ENCODE data around the gene NT5DC4.

Gene NT5DC4

GRCh38 chr2:112750560-112750843 lies 29.7 kb downstream of the NT5DC4 start:
- H3K27ac Mint-ChIP-seq: peak overlapping the region; percentile 75
- peak overlapping the region; percentile 34 for H3K4me3 Mint-ChIP-seq
- H3K4me1 Mint-ChIP-seq: peaks cover 29% of the 10 kb centered on the region
- peak; percentile 69 for ATAC-seq
- no peaks in the 10 kb centered on the region for H3K9me3 Mint-ChIP-seq
- DNase-seq (ENCODE audit: low spot score in 2 of 2): no peak
- H3K36me3 Mint-ChIP-seq: peaks cover 86% of the 10 kb centered on the region

GRCh38 chr2:112751451-112752197 lies 30.8 kb downstream of the NT5DC4 start:
- DNase-seq (ENCODE audit: low spot score in 2 of 2) (no peak), ATAC-seq (no peak)
- Mint-ChIP-seq H3K27ac (no peak overlapping the region), H3K36me3 (peaks cover 84% of the 10 kb centered on the region), H3K4me1 (peaks cover 36% of the 10 kb centered on the region), H3K4me3 (no peak overlapping the region), H3K9me3 (no peaks in the 10 kb centered on the region)

GRCh38 chr2:112752667-112753066 lies 31.8 kb downstream of the NT5DC4 start:
- H3K36me3 Mint-ChIP-seq: peaks cover 83% of the 10 kb centered on the region
- ATAC-seq (no peak), DNase-seq (ENCODE audit: low spot score in 2 of 2) (no peak)
- no peaks in the 10 kb centered on the region for H3K9me3 Mint-ChIP-seq
- no peak overlapping the region for H3K4me3 Mint-ChIP-seq
- peaks cover 36% of the 10 kb centered on the region for H3K4me1 Mint-ChIP-seq
- H3K27ac Mint-ChIP-seq: no peak overlapping the region

- DNase-seq (ENCODE audit: low spot score in 2 of 2): no peak
- no peaks in the 10 kb centered on the region for H3K9me3 Mint-ChIP-seq
- H3K27ac Mint-ChIP-seq: no peak overlapping the region
- no peak for ATAC-seq
- H3K4me1 Mint-ChIP-seq: peaks cover 36% of the 10 kb centered on the region
- H3K4me3 Mint-ChIP-seq: no peak overlapping the region
- H3K36me3 Mint-ChIP-seq: peaks cover 82% of the 10 kb centered on the region
These were observed 33.7 kb downstream of the NT5DC4 start for GRCh38 chr2:112754564-112754963.

- H3K36me3 Mint-ChIP-seq: peaks cover 73% of the 10 kb centered on the region
- ATAC-seq (no peak), DNase-seq (ENCODE audit: low spot score in 2 of 2) (no peak)
- H3K27ac Mint-ChIP-seq: peak overlapping the region; percentile 11
- no peaks in the 10 kb centered on the region for H3K9me3 Mint-ChIP-seq
- peaks cover 27% of the 10 kb centered on the region for H3K4me1 Mint-ChIP-seq
- no peak overlapping the region for H3K4me3 Mint-ChIP-seq
These were observed 34.6 kb downstream of the NT5DC4 start for GRCh38 chr2:112755444-112755843.

- no peak overlapping the region for H3K4me3 Mint-ChIP-seq
- ATAC-seq: no peak
- peaks cover 24% of the 10 kb centered on the region for H3K4me1 Mint-ChIP-seq
- H3K36me3 Mint-ChIP-seq: peaks cover 73% of the 10 kb centered on the region
- H3K27ac Mint-ChIP-seq: no peak overlapping the region
- no peak for DNase-seq (ENCODE audit: low spot score in 2 of 2)
- H3K9me3 Mint-ChIP-seq: no peaks in the 10 kb centered on the region
These were observed 35.4 kb downstream of the NT5DC4 start for GRCh38 chr2:112756207-112756606.

- DNase-seq (ENCODE audit: low spot score in 2 of 2) (no peak), ATAC-seq (no peak)
- peaks cover 24% of the 10 kb centered on the region for H3K4me1 Mint-ChIP-seq
- H3K27ac Mint-ChIP-seq: no peak overlapping the region
- peaks cover 73% of the 10 kb centered on the region for H3K36me3 Mint-ChIP-seq
- H3K9me3 Mint-ChIP-seq: no peaks in the 10 kb centered on the region
- H3K4me3 Mint-ChIP-seq: no peak overlapping the region
These were observed 36.4 kb downstream of the NT5DC4 start for GRCh38 chr2:112757265-112757664.

GRCh38 chr2:112758711-112759110 lies 37.9 kb downstream of the NT5DC4 start:
- H3K27ac Mint-ChIP-seq: no peak overlapping the region
- peaks cover 61% of the 10 kb centered on the region for H3K36me3 Mint-ChIP-seq
- no peaks in the 10 kb centered on the region for H3K9me3 Mint-ChIP-seq
- H3K4me1 Mint-ChIP-seq: peaks cover 24% of the 10 kb centered on the region
- ATAC-seq: no peak
- DNase-seq (ENCODE audit: low spot score in 2 of 2): no peak
- H3K4me3 Mint-ChIP-seq: no peak overlapping the region

- Mint-ChIP-seq H3K4me3 (no peak overlapping the region), H3K4me1 (peaks cover 27% of the 10 kb centered on the region), H3K27ac (no peak overlapping the region), H3K9me3 (no peaks in the 10 kb centered on the region), H3K36me3 (peaks cover 52% of the 10 kb centered on the region)
- DNase-seq (ENCODE audit: low spot score in 2 of 2) (no peak), ATAC-seq (no peak)
These were observed 39.3 kb downstream of the NT5DC4 start for GRCh38 chr2:112760149-112760548.

GRCh38 chr2:112762276-112762675 lies 41.5 kb downstream of the NT5DC4 start:
- H3K9me3 Mint-ChIP-seq: no peaks in the 10 kb centered on the region
- H3K27ac Mint-ChIP-seq: no peak overlapping the region
- H3K4me3 Mint-ChIP-seq: no peak overlapping the region
- H3K36me3 Mint-ChIP-seq: peaks cover 36% of the 10 kb centered on the region
- DNase-seq (ENCODE audit: low spot score in 2 of 2) (no peak), ATAC-seq (no peak)
- H3K4me1 Mint-ChIP-seq: peaks cover 29% of the 10 kb centered on the region

GRCh38 chr2:112764071-112765044 lies 43.5 kb downstream of the NT5DC4 start, which contains the start of gene CKAP2L:
Gene CKAP2L (minus strand): TSS chr2:112764609. CDS start chr2:112764598, 11 bp downstream.
- Mint-ChIP-seq H3K4me1 (peaks cover 29% of the 10 kb centered on the region), H3K9me3 (no peaks in the 10 kb centered on the region)

GRCh38 chr2:112765251-112765650 lies 44.4 kb downstream of the NT5DC4 start:
- H3K4me1 Mint-ChIP-seq: peaks cover 29% of the 10 kb centered on the region
- H3K36me3 Mint-ChIP-seq: peaks cover 21% of the 10 kb centered on the region
- H3K4me3 Mint-ChIP-seq: peak overlapping the region; percentile 94
- DNase-seq (ENCODE audit: low spot score in 2 of 2): no peak
- H3K27ac Mint-ChIP-seq: peak overlapping the region; percentile 94
- ATAC-seq: no peak
- no peaks in the 10 kb centered on the region for H3K9me3 Mint-ChIP-seq

More at GRCh38 chr2:112764071-112765044, 43.5 kb downstream of the NT5DC4 start, which contains the start of gene CKAP2L:
- Mint-ChIP-seq H3K27ac (peak within 1 kb of the TSS; percentile 94), H3K4me3 (peak within 1 kb of the TSS; percentile 94), H3K36me3 (peaks cover 21% of the 10 kb centered on the region)
- peak; percentile 98 for ATAC-seq
- peak; percentile 79 to 95 for DNase-seq (ENCODE audit: low spot score in 2 of 2)

GRCh38 chr2:112767693-112768330 lies 47.0 kb downstream of the NT5DC4 start:
- no peaks in the 10 kb centered on the region for H3K36me3 Mint-ChIP-seq
- no peak for ATAC-seq
- H3K27ac Mint-ChIP-seq: peak overlapping the region; percentile 21
- peaks cover 29% of the 10 kb centered on the region for H3K4me1 Mint-ChIP-seq
- no peaks in the 10 kb centered on the region for H3K9me3 Mint-ChIP-seq
- no peak for DNase-seq (ENCODE audit: low spot score in 2 of 2)
- H3K4me3 Mint-ChIP-seq: no peak overlapping the region

GRCh38 chr2:112768432-112768831 lies 47.6 kb downstream of the NT5DC4 start:
- peak overlapping the region; percentile 37 for H3K27ac Mint-ChIP-seq
- no peak for DNase-seq (ENCODE audit: low spot score in 2 of 2)

GRCh38 chr2:112772322-112772721 lies 51.5 kb downstream of the NT5DC4 start:
- Mint-ChIP-seq H3K9me3 (peaks cover 4% of the 10 kb centered on the region), H3K4me1 (peaks cover 14% of the 10 kb centered on the region), H3K36me3 (peaks cover 7% of the 10 kb centered on the region), H3K4me3 (no peak overlapping the region), H3K27ac (no peak overlapping the region)
- DNase-seq (ENCODE audit: low spot score in 2 of 2): no peak
- ATAC-seq: no peak

More at GRCh38 chr2:112768432-112768831, 47.6 kb downstream of the NT5DC4 start:
- Mint-ChIP-seq H3K4me1 (peaks cover 25% of the 10 kb centered on the region), H3K36me3 (no peaks in the 10 kb centered on the region), H3K9me3 (no peaks in the 10 kb centered on the region), H3K4me3 (peak overlapping the region; percentile 13)
- no peak for ATAC-seq
